T-cell (primary cell): ENCODE results near the gene SIT1. TPM values are rescaled to one million over a fixed set of nuclear protein-coding genes. Genes with fewer than 3 reads are reported as not detected.
A peak's percentile ranks its signal among the peaks of the same experiment; 100 is the strongest.

ENCODE experiments used
- ATAC-seq, 4 experiments: fragments of 200-7000 bp in 3 of 4; fragments of 150-1000 bp in 1 of 4; cut with Tn5 transposase; replicated peaks in 1 of 4; 1 replicate in 3 of 4; 2 replicates in 1 of 4; pipeline ENCODE4 v1.10.0; 2021; ENCODE audit warnings: moderate library complexity in 3 of 4, mild to moderate bottlenecking in 2 of 4, moderate number of reproducible peaks in 1 of 4
- CTCF ChIA-PET, 2 donors: fragments of 300-600 bp; sonication (Branson Sonifier 250); formaldehyde crosslinking; loops; one replicate each; lab custom pipeline; 2022; ENCODE audit warnings: antibody characterized with exemption in 2 of 2; lab: Charles Lee
- POLR2A ChIA-PET, 2 donors: fragments of 300-600 bp; sonication (Branson Sonifier 250); formaldehyde crosslinking; loops; one replicate each; lab custom pipeline; 2022; ENCODE audit warnings: antibody characterized with exemption in 2 of 2; lab: Charles Lee
- DNase-seq, 35 experiments: peaks; one replicate each; pipeline versions ENCODE4 v3.0.0 to v3.0.0-alpha.2; 2013 to 2023
- H3K27ac ChIP-seq: one replicate; pipeline ENCODE4 v1.5.1; 2013; ENCODE audit warnings: low read length
- H3K27me3 ChIP-seq, 2 experiments: replicated peaks in 1 of 2; 1 replicate in 1 of 2; 2 replicates in 1 of 2; pipeline versions ENCODE4 v1.6.1 to v1.7.0; 2013; ENCODE audit warnings: low read length in 1 of 2, mixed read lengths in 1 of 2; ENCODE audit not compliant: control insufficient read depth in 2 of 2, insufficient read depth in 2 of 2; ENCODE audit errors: extremely low read depth in 1 of 2
- H3K36me3 ChIP-seq, 2 donors: 1 replicate in 1 of 2; 2 replicates in 1 of 2; pipeline versions ENCODE4 v1.6.1 to v1.7.0; 2013; ENCODE audit warnings: low read length in 1 of 2; ENCODE audit not compliant: control insufficient read depth in 2 of 2, insufficient read depth in 1 of 2; ENCODE audit errors: extremely low read depth in 1 of 2
- H3K4me1 ChIP-seq, 2 experiments: 1 replicate in 1 of 2; 2 replicates in 1 of 2; pipeline versions ENCODE4 v1.6.1 to v1.7.0; 2013; ENCODE audit warnings: low read length in 2 of 2, mixed read lengths in 1 of 2; ENCODE audit not compliant: insufficient read depth in 2 of 2, control insufficient read depth in 1 of 2; ENCODE audit errors: extremely low read depth in 1 of 2
- H3K4me3 ChIP-seq, 2 donors: 1 replicate in 1 of 2; 2 replicates in 1 of 2; pipeline versions ENCODE4 v1.5.1 to v1.7.0; 2013; ENCODE audit warnings: mild to moderate bottlenecking in 2 of 2, low read length in 1 of 2, moderate library complexity in 1 of 2; ENCODE audit not compliant: control insufficient read depth in 1 of 2; ENCODE audit errors: extremely low read depth in 1 of 2
- H3K9me3 ChIP-seq: 2 replicates; pipeline ENCODE4 v1.7.0; 2013
- H3K27ac Mint-ChIP-seq, 2 donors: one replicate each; pipeline ENCODE4 v1.8.0; 2020 to 2021; ENCODE audit warnings: mild to moderate bottlenecking in 2 of 2, mixed read lengths in 2 of 2
- H3K27me3 Mint-ChIP-seq, 2 donors: one replicate each; pipeline ENCODE4 v1.8.0; 2021 to 2022; ENCODE audit warnings: mixed read lengths in 2 of 2
- H3K36me3 Mint-ChIP-seq: one replicate; pipeline ENCODE4 v1.8.0; 2021; ENCODE audit warnings: mixed read lengths
- H3K4me1 Mint-ChIP-seq, 3 donors: one replicate each; pipeline ENCODE4 v1.8.0; 2020 to 2022; ENCODE audit warnings: mixed read lengths in 3 of 3, mild to moderate bottlenecking in 1 of 3
- H3K4me3 Mint-ChIP-seq, 3 donors: one replicate each; pipeline ENCODE4 v1.8.0; 2020 to 2022; ENCODE audit warnings: mild to moderate bottlenecking in 3 of 3, mixed read lengths in 3 of 3, moderate library complexity in 3 of 3
- H3K9me3 Mint-ChIP-seq, 3 donors: one replicate each; pipeline ENCODE4 v1.8.0; 2020 to 2022; ENCODE audit warnings: mixed read lengths in 3 of 3
- WGBS: methylation state at CpG from one replicate; pipeline ENCODE4 v1.1.5; 2013; ENCODE audit warnings: missing lambda C conversion rate; ENCODE audit not compliant: insufficient coverage; 5-methylcytosine and 5-hydroxymethylcytosine counted together
- total RNA-seq, 35 experiments: library from RNA in 6 of 35; stranded (reverse) in 6 of 35; fragments of 120-200 nt in 1 of 35; gene quantifications; one replicate each; pipeline versions ENCODE4 v1.2.1 to v1.2.4 and lab custom pipeline; 2013 to 2026

SIT1 gene
- total RNA-seq, 5 donors from 2014 or later (not counting 1 experiment from before 2014, with no cell fraction given) = 34.9 to 57.1 (median 51.9) TPM

DNA sequence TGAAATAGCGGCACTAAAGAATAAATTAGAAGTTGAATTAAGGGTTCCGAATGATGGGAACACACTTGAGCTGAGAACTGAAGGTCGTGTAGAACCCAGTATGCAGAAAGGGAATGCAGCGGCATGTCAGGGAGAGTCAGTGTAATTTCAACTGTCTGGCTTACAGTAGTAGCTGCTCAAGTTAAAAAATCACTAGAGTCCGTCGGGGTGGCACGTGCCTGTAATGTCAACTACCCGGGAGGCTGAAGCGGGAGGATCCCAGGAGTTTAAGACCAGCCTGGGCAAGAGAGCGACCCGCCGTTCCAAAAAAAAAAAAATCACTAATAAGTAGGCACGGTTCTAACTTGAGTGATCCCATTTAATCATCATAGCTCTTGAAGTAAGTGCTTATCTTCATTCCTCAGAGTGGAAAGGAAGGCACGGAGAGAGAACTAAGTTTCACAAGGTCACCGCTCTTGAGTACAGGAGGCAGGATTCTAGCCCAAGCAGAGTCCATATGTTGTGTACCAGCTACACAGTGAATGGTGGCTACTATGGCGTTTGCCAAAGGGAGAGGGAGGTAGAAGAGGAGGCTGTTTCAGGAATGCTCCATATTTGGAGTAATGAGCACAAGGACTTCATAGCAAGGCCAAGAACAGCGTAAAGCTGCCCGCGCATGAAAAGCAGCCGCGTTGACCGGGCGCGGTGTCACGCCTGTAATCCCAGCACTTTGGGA lies 6.3 kb upstream of the SIT1 start:
- H3K27ac Mint-ChIP-seq = peak overlapping the region; percentile 96 to 99
- peaks cover 4 to 5% of the 10 kb centered on the region in 2 donors for H3K27me3 Mint-ChIP-seq
- WGBS = 41% methylated on average over 20 of the region's 25 CpGs
- Histone ChIP-seq H3K27ac (peak overlapping the region; percentile 99), H3K4me3 (peak overlapping the region; percentile 81 to 95), H3K36me3 (peaks cover 0 to 14% of the 10 kb centered on the region in 2 donors), H3K27me3 (no peaks in the 10 kb centered on the region), H3K9me3 (no peaks in the 10 kb centered on the region), H3K4me1 (peaks cover 23 to 67% of the 10 kb centered on the region in 2 experiments)
- CTCF ChIA-PET = interaction anchor here (0.5 to 7.1 kb wide), 20 partner anchors 9 to 527 kb away, joined by 3 to 122 read pairs (median 6); partner anchors contain the start of genes CREB3 (in 1 of the 2) and TLN1 (in 1 of the 2)
- peaks cover 23% of the 10 kb centered on the region for H3K36me3 Mint-ChIP-seq
- no peaks in the 10 kb centered on the region for H3K9me3 Mint-ChIP-seq
- POLR2A ChIA-PET = interaction anchor here (0.5 to 1.5 kb wide), 6 partner anchors 7 to 176 kb away, joined by 3 to 5 read pairs (median 4); no protein-coding TSS in a partner anchor
- peak overlapping the region; percentile 84 to 93 (median 89) for H3K4me3 Mint-ChIP-seq
- DNase-seq (peak in 1 of 35 experiments; percentile 43), ATAC-seq (no peak)
- H3K4me1 Mint-ChIP-seq = peaks cover 59 to 74% (median 64%) of the 10 kb centered on the region in 3 donors

DNA sequence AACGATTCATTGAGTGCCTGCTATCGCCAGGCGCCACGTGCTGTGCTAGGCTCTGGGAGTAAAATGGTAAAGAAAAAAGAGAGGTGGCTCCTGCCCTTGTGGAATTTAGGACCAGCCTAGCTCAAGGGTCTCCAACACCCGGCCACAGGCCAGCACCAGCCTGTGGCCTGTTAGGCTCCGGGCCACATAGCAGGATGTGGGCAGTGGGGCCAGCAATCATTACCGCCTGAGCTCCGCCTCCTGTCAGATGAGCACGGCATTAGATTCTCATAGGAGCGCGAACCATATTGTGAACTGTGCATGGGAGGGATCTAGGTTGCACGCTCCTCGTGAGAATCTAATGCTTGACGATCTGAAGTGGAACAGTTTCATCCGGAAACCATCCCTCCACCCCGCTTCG lies 5.6 kb upstream of the SIT1 start:
- Mint-ChIP-seq H3K27me3 (peaks cover 4 to 5% of the 10 kb centered on the region in 2 donors), H3K36me3 (peaks cover 20% of the 10 kb centered on the region), H3K27ac (peak overlapping the region; percentile 96 to 99), H3K4me3 (peak overlapping the region; percentile 15 to 93 (median 89)), H3K9me3 (no peaks in the 10 kb centered on the region), H3K4me1 (peaks cover 60 to 75% (median 66%) of the 10 kb centered on the region in 3 donors)
- H3K36me3 ChIP-seq = peaks cover 0 to 14% of the 10 kb centered on the region in 2 donors
- ChIA-PET POLR2A (interaction anchor here (0.5 to 1.5 kb wide), 4 partner anchors 9 to 85 kb away, joined by 3 to 5 read pairs (median 4); no protein-coding TSS in a partner anchor), CTCF (interaction anchor here (0.6 to 7.1 kb wide), 8 partner anchors 9 to 93 kb away, joined by 4 to 122 read pairs (median 10); no protein-coding TSS in a partner anchor)
- H3K4me1 ChIP-seq = peaks cover 20 to 67% of the 10 kb centered on the region in 2 experiments
- H3K4me3 ChIP-seq = no peak overlapping the region
- H3K27ac ChIP-seq = peak overlapping the region; percentile 99
- H3K9me3 ChIP-seq = no peaks in the 10 kb centered on the region
- peak in 1 of 35 experiments; percentile 34 for DNase-seq
- no peaks in the 10 kb centered on the region for H3K27me3 ChIP-seq
- no peak for ATAC-seq
- WGBS = 88% methylated on average over 10 of the region's 17 CpGs

DNA sequence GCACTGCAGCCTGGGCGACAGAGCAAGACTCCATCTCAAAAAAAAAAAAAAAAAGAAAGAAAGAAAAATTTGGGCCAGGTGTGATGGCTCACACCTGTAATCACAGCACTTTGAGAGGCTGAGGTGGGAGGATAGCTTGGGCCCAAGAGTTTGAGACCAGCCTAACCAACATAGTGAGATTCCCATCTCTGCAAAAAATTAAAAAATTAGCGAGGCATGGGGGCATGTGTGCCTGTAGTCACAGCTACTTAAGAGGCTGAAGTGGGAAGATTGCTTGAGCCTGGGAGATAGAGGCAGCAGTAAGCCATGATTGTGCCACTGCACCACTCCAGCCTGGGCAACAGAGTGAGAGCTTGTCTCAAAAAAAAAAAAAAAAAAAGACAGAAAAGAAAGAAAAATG lies 2.9 kb upstream of the SIT1 start:
- POLR2A ChIA-PET = interaction anchor here in 1 of 2 donors (0.6 kb wide), 2 partner anchors 701 to 943 kb away, joined by 3 to 4 read pairs; no protein-coding TSS in a partner anchor
- no peak for DNase-seq
- Histone ChIP-seq H3K36me3 (no peaks in the 10 kb centered on the region), H3K9me3 (no peaks in the 10 kb centered on the region), H3K4me1 (peaks cover 14 to 63% of the 10 kb centered on the region in 2 experiments), H3K27ac (no peak overlapping the region), H3K4me3 (no peak overlapping the region), H3K27me3 (no peaks in the 10 kb centered on the region)
- Mint-ChIP-seq H3K36me3 (peaks cover 3% of the 10 kb centered on the region), H3K9me3 (no peaks in the 10 kb centered on the region), H3K4me3 (no peak overlapping the region), H3K27ac (peak overlapping the region; percentile 63 to 77), H3K4me1 (peaks cover 51 to 71% (median 53%) of the 10 kb centered on the region in 3 donors), H3K27me3 (peaks cover 4 to 5% of the 10 kb centered on the region in 2 donors)
- no CpG with 5 or more reads among the region's 2 CpGs for WGBS
- ATAC-seq = no peak
- CTCF ChIA-PET = no interaction called here

DNA sequence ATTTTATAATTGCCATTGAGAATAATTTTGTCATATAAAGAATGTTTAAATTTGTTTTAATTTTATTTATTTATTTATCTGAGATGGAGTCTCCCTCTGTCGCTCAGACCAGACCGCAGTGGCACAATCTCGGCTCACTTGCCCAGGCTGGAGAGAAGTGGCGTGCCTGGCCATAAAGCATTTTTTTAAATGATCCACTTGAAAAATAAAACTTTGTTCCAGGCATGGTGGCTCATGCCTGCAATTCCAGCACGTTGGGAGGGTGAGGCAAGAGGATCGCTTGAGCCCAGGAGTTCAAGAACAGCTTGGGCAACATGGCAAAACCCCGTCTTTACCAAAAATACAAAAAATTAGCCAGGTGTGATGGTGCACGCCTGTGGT lies 2.1 kb upstream of the SIT1 start:
- H3K27me3 ChIP-seq = no peaks in the 10 kb centered on the region
- ATAC-seq = no peak
- H3K4me1 ChIP-seq = peaks cover 22 to 69% of the 10 kb centered on the region in 2 experiments
- Mint-ChIP-seq H3K27me3 (peaks cover 1 to 3% of the 10 kb centered on the region in 2 donors), H3K36me3 (peaks cover 1% of the 10 kb centered on the region), H3K27ac (peak overlapping the region; percentile 63 to 88), H3K9me3 (no peaks in the 10 kb centered on the region), H3K4me3 (no peak overlapping the region), H3K4me1 (peaks cover 55 to 77% (median 60%) of the 10 kb centered on the region in 3 donors)
- no peaks in the 10 kb centered on the region for H3K9me3 ChIP-seq
- no peak overlapping the region for H3K4me3 ChIP-seq
- POLR2A ChIA-PET = no interaction called here
- CTCF ChIA-PET = no interaction called here
- no peaks in the 10 kb centered on the region for H3K36me3 ChIP-seq
- peak overlapping the region; percentile 46 for H3K27ac ChIP-seq
- no peak for DNase-seq
- WGBS = no CpG with 5 or more reads among the region's 8 CpGs

DNA sequence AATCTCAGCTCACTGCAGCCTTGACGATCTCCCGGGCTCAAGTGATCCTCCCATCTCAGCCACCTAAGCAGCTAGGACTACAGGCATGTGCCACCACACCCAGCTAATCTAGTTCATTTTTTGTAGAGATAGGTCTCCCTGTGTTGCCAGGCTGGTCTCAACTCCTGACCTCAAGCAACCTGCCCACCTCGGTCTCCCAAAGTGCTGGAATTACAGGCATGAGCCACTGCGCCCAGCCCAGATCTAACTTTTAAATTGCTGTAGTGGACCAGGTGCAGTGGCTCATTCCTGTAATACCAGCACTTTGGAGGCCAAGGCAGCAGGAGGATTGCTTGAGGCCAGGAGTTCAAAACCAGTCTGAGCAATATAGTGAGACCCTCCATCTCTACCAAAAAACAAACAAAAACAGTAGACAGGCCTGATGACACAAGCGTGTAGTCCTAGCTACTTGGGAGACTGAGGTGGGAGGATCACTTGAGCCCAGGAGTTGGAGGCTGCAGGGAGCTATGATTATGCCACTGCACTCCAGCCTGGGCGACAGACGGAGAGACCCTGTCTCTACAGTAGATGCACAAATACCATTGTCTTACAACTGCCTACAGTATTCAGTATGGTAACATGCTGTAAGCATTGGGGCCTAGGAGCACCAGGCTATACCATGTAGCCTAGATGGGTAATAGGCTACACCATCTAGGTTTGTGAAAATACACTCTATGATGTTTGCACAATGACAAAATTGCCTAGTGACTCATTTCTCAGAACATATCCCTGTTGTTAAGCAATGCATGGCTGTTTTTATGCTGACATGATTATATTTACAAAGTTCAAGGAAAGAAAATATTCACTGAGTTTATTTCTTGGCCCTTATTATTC lies 1.5 kb upstream of the SIT1 start:
- H3K9me3 Mint-ChIP-seq = no peaks in the 10 kb centered on the region
- no peaks in the 10 kb centered on the region for H3K36me3 Mint-ChIP-seq
- peaks cover 26 to 69% of the 10 kb centered on the region in 2 experiments for H3K4me1 ChIP-seq
- H3K27me3 Mint-ChIP-seq = no peaks in the 10 kb centered on the region
- peak overlapping the region; percentile 46 for H3K27ac ChIP-seq
- peak overlapping the region; percentile 49 to 88 (median 85) for H3K4me3 Mint-ChIP-seq
- no peak overlapping the region for H3K4me3 ChIP-seq
- 86% methylated on average over 1 of the region's 7 CpGs for WGBS
- H3K36me3 ChIP-seq = no peaks in the 10 kb centered on the region
- H3K4me1 Mint-ChIP-seq = peaks cover 55 to 77% (median 60%) of the 10 kb centered on the region in 3 donors
- H3K27me3 ChIP-seq = no peaks in the 10 kb centered on the region
- POLR2A ChIA-PET = no interaction called here
- CTCF ChIA-PET = no interaction called here
- peak overlapping the region; percentile 88 to 99 for H3K27ac Mint-ChIP-seq
- no peak for ATAC-seq
- no peaks in the 10 kb centered on the region for H3K9me3 ChIP-seq
- no peak for DNase-seq
